Ovary (tissue), 9 donors: ENCODE results near the gene C6orf62. TPM values are rescaled to one million over a fixed set of nuclear protein-coding genes. Genes with fewer than 3 reads are reported as not detected.

Source experiments
- DNase-seq, 5 donors: peaks; one replicate each; pipeline ENCODE4 v3.0.0-alpha.2; 2019 to 2020
- H3K27ac ChIP-seq, 2 donors: fragments of 200-600 bp; one replicate each; pipeline versions ENCODE4 v1.5.1 to v1.8.0; 2019 to 2022
- H3K27me3 ChIP-seq: fragments of 200-600 bp; one replicate; pipeline ENCODE4 v1.8.0; 2022
- H3K36me3 ChIP-seq: fragments of 200-600 bp; sonication (generic); one replicate; pipeline ENCODE4 v1.5.1; 2019
- H3K4me1 ChIP-seq: one replicate; pipeline ENCODE4 v1.8.1; 2013; ENCODE audit warnings: mild to moderate bottlenecking, moderate library complexity; ENCODE audit not compliant: insufficient read depth
- H3K4me3 ChIP-seq: fragments of 200-600 bp; sonication (generic); one replicate; pipeline ENCODE4 v1.5.1; 2017
- H3K9me3 ChIP-seq, 2 donors: fragments of 200-600 bp in 1 of 2; sonication (generic) in 1 of 2; one replicate each; pipeline versions ENCODE4 v1.5.1 to v1.8.1; 2013 to 2019; ENCODE audit warnings: mild to moderate bottlenecking in 1 of 2, moderate library complexity in 1 of 2
- CTCF ChIP-seq, 3 donors: fragments of 450-650 bp in 2 of 3; fragments of 200-600 bp in 1 of 3; IDR thresholded peaks; one replicate each; pipeline versions ENCODE4 v1.5.1 to v1.8.0; 2016 to 2022; ENCODE audit warnings: antibody characterized with exemption in 3 of 3, mild to moderate bottlenecking in 1 of 3
- EP300 ChIP-seq: sonication (generic); formaldehyde crosslinking; IDR thresholded peaks from one replicate; pipeline ENCODE4 v1.6.1; 2017; ENCODE audit warnings: antibody characterized with exemption
- POLR2A ChIP-seq: fragments of 450-650 bp; IDR thresholded peaks from one replicate; pipeline ENCODE4 v1.6.1; 2017; ENCODE audit warnings: antibody characterized with exemption, mild to moderate bottlenecking, moderate library complexity
- WGBS, 3 donors: extraction: QIAGEN DNeasy Blood & Tissue Kit in 1 of 3; methylation state at CpG; one replicate each; pipeline versions ENCODE4 v1.1.5 to v1.1.7; 2013 to 2017; 5-methylcytosine and 5-hydroxymethylcytosine counted together
- intact Hi-C, 4 donors: fragments of 100-400 bp; cut with DNase I; formaldehyde crosslinking; loops; one replicate each; pipeline versions ENCODE4 v1.11.0 to v1.15.1; 2022 to 2023
- polyA plus RNA-seq, 2 donors: library from polyadenylated mRNA; stranded (reverse); fragments of 200-250 nt in 1 of 2; fragments of 350-450 nt in 1 of 2; fragmentation: Illumina TruSeq in 1 of 2; extraction: RNeasy Lipid Tissue Mini Kit (QIAGEN cat#74804) in 1 of 2; gene quantifications; one replicate each; pipeline ENCODE4 v1.2.3, GENCODE V29; 2013 to 2014
- total RNA-seq, 7 donors: library from RNA; depleted of rRNA in 2 of 7; stranded (reverse); fragments of >200 nt in 2 of 7; fragmentation: NEBNext Ultra II Directional in 3 of 7; extraction: Animal tissue kit (Norgen Biotek cat#: 25700) in 3 of 7; gene quantifications; one replicate each; pipeline versions ENCODE4 v1.1.0 to v1.2.4, GENCODE V29; 2016 to 2023
- donor health status: DM: no; HTN: no; CAD: no; lungs with moderate emphysema.
- donor health status: DM: no; HTN: no; CAD: no.
- donor health status: Bipolar disorder and iron deficiency.
- donor health status: DM: yes; HTN: yes; CAD: no.
- donor health status: DM: no; HTN: no; CAD: no.
- donor health status: DM: yes; HTN: yes; CAD: no.

Gene C6orf62
- total and polyA plus RNA-seq, 9 donors, result 40.6 to 101 (median 76.0) TPM

- Histone ChIP-seq H3K9me3 (no peaks in the 10 kb centered on the region), H3K36me3 (no peaks in the 10 kb centered on the region), H3K4me3 (no peak overlapping the region), H3K4me1 (peaks cover 2% of the 10 kb centered on the region), H3K27ac (no peak overlapping the region), H3K27me3 (no peaks in the 10 kb centered on the region)
- intact Hi-C loops, result loop anchor here in 3 of 4 donors (5.0 to 10.0 kb wide), 3 partner anchors 179 to 189 kb away; no protein-coding TSS in a partner anchor
- WGBS, 3 donors, result 69 to 74% (median 72%) methylated on average over 3 of the region's 3 CpGs
- TF ChIP-seq CTCF (IDR thresholded peaks at IDR 0.05), result no peak
- TF ChIP-seq EP300, result no peak
- TF ChIP-seq POLR2A, result no peak
- DNase-seq, result no peak
Observed at GRCh38 chr6:24763578-24763977, 44.6 kb upstream of the C6orf62 start.

- H3K27me3 ChIP-seq, result no peaks in the 10 kb centered on the region
- H3K4me1 ChIP-seq, result peaks cover 2% of the 10 kb centered on the region
- no peaks in the 10 kb centered on the region for H3K36me3 ChIP-seq
- intact Hi-C loops, result loop anchor here in 3 of 4 donors (5.0 to 10.0 kb wide), 3 partner anchors 177 to 187 kb away; no protein-coding TSS in a partner anchor
- no peak for DNase-seq
- no peaks in the 10 kb centered on the region for H3K9me3 ChIP-seq
- H3K27ac ChIP-seq, result no peak overlapping the region
- TF ChIP-seq CTCF (IDR thresholded peaks at IDR 0.05) (no peak), POLR2A (no peak), EP300 (no peak)
- H3K4me3 ChIP-seq, result no peak overlapping the region
Observed at GRCh38 chr6:24761851-24762250, 42.9 kb upstream of the C6orf62 start.

- Histone ChIP-seq H3K9me3 (no peaks in the 10 kb centered on the region), H3K27ac (no peak overlapping the region), H3K27me3 (no peaks in the 10 kb centered on the region), H3K4me3 (no peak overlapping the region), H3K36me3 (no peaks in the 10 kb centered on the region), H3K4me1 (peaks cover 2% of the 10 kb centered on the region)
- no peak for DNase-seq
- intact Hi-C loops, result loop anchor here in 3 of 4 donors (5.0 to 10.0 kb wide), 3 partner anchors 177 to 187 kb away; no protein-coding TSS in a partner anchor
- no peak for TF ChIP-seq CTCF (IDR thresholded peaks at IDR 0.05)
- no peak for TF ChIP-seq EP300
- no peak for TF ChIP-seq POLR2A
- 85 to 92% (median 87%) methylated on average over 17 of the region's 17 CpGs for WGBS, 3 donors
Observed at GRCh38 chr6:24761193-24761835, 42.4 kb upstream of the C6orf62 start.

- no peak for DNase-seq
- no peak overlapping the region for H3K4me3 ChIP-seq
- peaks cover 2% of the 10 kb centered on the region for H3K4me1 ChIP-seq
- H3K27ac ChIP-seq, result no peak overlapping the region
- H3K36me3 ChIP-seq, result no peaks in the 10 kb centered on the region
- TF ChIP-seq CTCF (IDR thresholded peaks at IDR 0.05), result no peak
- TF ChIP-seq EP300, result no peak
- no peak for TF ChIP-seq POLR2A
- intact Hi-C loops, result loop anchor here in 3 of 4 donors (5.0 to 10.0 kb wide), 3 partner anchors 175 to 185 kb away; no protein-coding TSS in a partner anchor
- no peaks in the 10 kb centered on the region for H3K27me3 ChIP-seq
- 92 to 95% (median 92%) methylated on average over 5 of the region's 5 CpGs for WGBS, 3 donors
- H3K9me3 ChIP-seq, result no peaks in the 10 kb centered on the region
Observed at GRCh38 chr6:24760210-24760609, 41.3 kb upstream of the C6orf62 start.
